Type B pancreatic cell (in vitro differentiated cells): Measurements from ENCODE around the gene PKP4. TPM values are rescaled to one million over a fixed set of nuclear protein-coding genes. Genes with fewer than 3 reads are reported as not detected.

ENCODE experiments used
- DNase-seq: peaks from one replicate; pipeline ENCODE4 v3.0.0; 2021; ENCODE audit warnings: mixed read lengths; ENCODE audit not compliant: unreplicated experiment; ENCODE audit errors: extremely low spot score
- H3K27ac Mint-ChIP-seq: 2 replicates; pipeline ENCODE4 v1.8.0; 2021; ENCODE audit warnings: mild to moderate bottlenecking, mixed read lengths
- H3K27me3 Mint-ChIP-seq: 2 replicates; pipeline ENCODE4 v1.8.0; 2021; ENCODE audit warnings: mixed read lengths
- H3K36me3 Mint-ChIP-seq: 2 replicates; pipeline ENCODE4 v1.8.0; 2021; ENCODE audit warnings: mixed read lengths
- H3K4me1 Mint-ChIP-seq: one replicate; pipeline ENCODE4 v1.8.0; 2021; ENCODE audit warnings: mixed read lengths; ENCODE audit not compliant: unreplicated experiment
- H3K4me3 Mint-ChIP-seq: 2 replicates; pipeline ENCODE4 v1.8.0; 2021; ENCODE audit warnings: mild to moderate bottlenecking, mixed read lengths
- H3K9me3 Mint-ChIP-seq: 2 replicates; pipeline ENCODE4 v1.8.0; 2021; ENCODE audit warnings: mixed read lengths
- CTCF ChIP-seq: fragments of 200-600 bp; sonication (generic); conservative IDR thresholded peaks from 2 replicates; pipeline ENCODE4 v1.5.0; 2021; ENCODE audit warnings: antibody characterized with exemption, mild to moderate bottlenecking
- total RNA-seq: library from RNA; stranded (reverse); gene quantifications from 2 replicates; pipeline ENCODE4 v1.2.1, GENCODE V29; 2021; ENCODE audit warnings: low replicate concordance

Gene PKP4
- total RNA-seq, 1 donor from 2014 or later: 73.6 TPM

- TF ChIP-seq CTCF: no peak
- H3K27me3 Mint-ChIP-seq: no peaks in the 10 kb centered on the region
- no peak overlapping the region for H3K4me3 Mint-ChIP-seq
- no peak overlapping the region for H3K27ac Mint-ChIP-seq
- H3K4me1 Mint-ChIP-seq: no peaks in the 10 kb centered on the region
- DNase-seq: no peak
- no peaks in the 10 kb centered on the region for H3K9me3 Mint-ChIP-seq
- H3K36me3 Mint-ChIP-seq: peaks cover 18% of the 10 kb centered on the region
These were observed 125.9 kb downstream of the PKP4 start for GRCh38 chr2:158582670-158583069.

- Mint-ChIP-seq H3K4me3 (no peak overlapping the region), H3K27me3 (no peaks in the 10 kb centered on the region)
These were observed 127.2 kb downstream of the PKP4 start for GRCh38 chr2:158583923-158584322.

DNA sequence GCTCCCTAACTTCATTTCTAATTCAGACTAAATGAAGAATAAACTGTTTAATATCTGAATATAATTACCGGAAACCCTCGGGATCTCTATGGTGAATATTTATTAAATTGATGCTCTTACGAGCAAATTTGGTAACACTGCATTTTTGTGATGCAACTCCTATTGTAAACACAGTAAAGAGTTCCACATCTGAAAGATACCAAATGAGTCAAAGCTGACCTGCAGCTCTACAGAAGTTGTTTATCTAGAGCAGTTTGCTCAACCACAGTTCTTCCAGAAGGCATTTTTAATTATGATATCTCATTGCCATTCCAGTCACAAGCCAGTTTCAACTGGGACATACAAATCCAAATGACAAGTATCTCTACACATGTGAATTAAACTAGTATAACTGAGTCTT, 129.7 kb downstream of the PKP4 start:
- DNase-seq: no peak
- Mint-ChIP-seq H3K4me3 (no peak overlapping the region), H3K36me3 (peaks cover 18% of the 10 kb centered on the region), H3K4me1 (peaks cover 7% of the 10 kb centered on the region), H3K27me3 (no peaks in the 10 kb centered on the region), H3K27ac (no peak overlapping the region), H3K9me3 (no peaks in the 10 kb centered on the region)
- no peak for TF ChIP-seq CTCF

More at GRCh38 chr2:158583923-158584322, 127.2 kb downstream of the PKP4 start:
- H3K4me1 Mint-ChIP-seq: no peaks in the 10 kb centered on the region
- TF ChIP-seq CTCF: no peak
- H3K36me3 Mint-ChIP-seq: peaks cover 23% of the 10 kb centered on the region
- no peak overlapping the region for H3K27ac Mint-ChIP-seq
- H3K9me3 Mint-ChIP-seq: no peaks in the 10 kb centered on the region
- DNase-seq: no peak

DNA sequence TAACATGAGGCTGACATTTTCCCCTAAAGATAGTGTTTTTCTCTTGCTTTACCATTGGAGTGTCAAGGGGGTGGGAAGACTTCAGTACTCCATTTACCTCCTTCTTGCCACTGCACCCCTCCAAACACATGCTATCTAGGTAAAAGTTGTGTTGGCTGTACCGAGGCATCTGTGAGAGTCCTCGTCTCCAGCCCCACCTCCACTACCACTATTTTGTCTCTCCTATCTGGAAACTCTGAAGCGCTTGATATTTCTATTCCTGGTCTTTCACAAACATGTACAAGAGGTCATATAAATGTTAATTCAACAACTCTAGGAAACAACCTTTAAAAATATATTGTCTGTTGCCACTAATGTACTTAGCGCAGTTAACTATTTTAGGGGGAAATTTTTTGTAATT, 132.6 kb downstream of the PKP4 start:
- DNase-seq: no peak
- H3K36me3 Mint-ChIP-seq: peaks cover 12% of the 10 kb centered on the region
- no peak overlapping the region for H3K27ac Mint-ChIP-seq
- H3K27me3 Mint-ChIP-seq: no peaks in the 10 kb centered on the region
- H3K4me1 Mint-ChIP-seq: peaks cover 7% of the 10 kb centered on the region
- no peak for TF ChIP-seq CTCF
- H3K9me3 Mint-ChIP-seq: no peaks in the 10 kb centered on the region
- no peak overlapping the region for H3K4me3 Mint-ChIP-seq

GRCh38 chr2:158598862-158599517, 142.2 kb downstream of the PKP4 start:
- Mint-ChIP-seq H3K36me3 (peaks cover 15% of the 10 kb centered on the region), H3K27me3 (no peaks in the 10 kb centered on the region), H3K4me1 (peaks cover 17% of the 10 kb centered on the region), H3K9me3 (no peaks in the 10 kb centered on the region), H3K27ac (peak overlapping the region; percentile 29), H3K4me3 (no peak overlapping the region)
- no peak for DNase-seq
- TF ChIP-seq CTCF: no peak

- Mint-ChIP-seq H3K27ac (no peak overlapping the region), H3K4me1 (peaks cover 15% of the 10 kb centered on the region), H3K27me3 (no peaks in the 10 kb centered on the region), H3K9me3 (no peaks in the 10 kb centered on the region), H3K36me3 (peaks cover 17% of the 10 kb centered on the region), H3K4me3 (no peak overlapping the region)
- no peak for TF ChIP-seq CTCF
- no peak for DNase-seq
These were observed 142.9 kb downstream of the PKP4 start for GRCh38 chr2:158599609-158600008.
